ENCODE measurements around the gene PHLDB1. TPM values are rescaled to one million over a fixed set of nuclear protein-coding genes. Genes with fewer than 3 reads are reported as not detected.

PHLDB1 gene
- total and polyA plus RNA-seq, 3 experiments from 2014 or later: 0.82 to 2.4 (median 1.9) TPM

DNA sequence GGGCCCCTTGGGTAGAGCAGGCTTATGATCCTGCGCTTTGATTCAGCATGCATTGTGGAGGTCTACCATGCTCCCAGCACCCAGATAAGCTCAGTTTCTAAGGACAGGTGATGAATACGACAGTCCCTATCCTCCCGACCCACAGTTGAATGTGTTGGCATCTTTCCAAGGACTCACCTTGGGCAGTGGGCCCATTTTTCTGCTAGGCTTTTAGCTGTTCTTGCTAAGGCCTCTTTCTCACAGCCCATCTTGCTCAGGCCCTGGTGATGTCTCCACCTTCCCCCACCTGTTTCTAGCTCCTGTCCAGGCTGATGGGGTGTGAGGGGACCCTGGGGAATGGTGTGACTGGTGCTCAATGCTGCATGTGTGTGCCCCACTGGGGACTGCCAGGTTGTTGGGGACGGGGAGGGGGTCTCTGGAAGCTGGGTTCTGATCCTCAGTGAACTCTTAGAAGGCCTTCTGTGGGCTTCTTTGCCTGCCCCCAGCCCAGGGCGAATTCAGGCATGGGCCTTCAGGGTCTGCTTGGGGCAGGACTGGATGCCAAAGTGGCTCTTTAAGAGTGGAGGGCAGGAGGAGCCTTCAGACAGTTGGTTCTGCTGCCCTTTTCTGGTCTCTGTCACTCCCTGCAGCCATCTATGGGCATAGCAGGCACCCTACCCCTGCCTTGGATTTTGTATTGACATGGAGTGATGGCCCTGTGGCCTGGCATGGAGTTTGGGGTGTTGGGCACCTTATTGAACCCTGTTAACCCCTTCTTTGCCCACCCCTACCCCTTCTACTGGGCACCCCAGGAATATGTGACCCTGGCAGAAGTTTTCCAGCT, 33.1 kb downstream of the PHLDB1 start:
- H3K4me1 ChIP-seq (ENCODE audit: insufficient read depth, low read length): no peaks in the 10 kb centered on the region
- H3K27me3 Mint-ChIP-seq: peaks cover 0 to 1% of the 10 kb centered on the region in 2 donors
- H3K27ac ChIP-seq (ENCODE audit: low read depth, low read length): no peak overlapping the region
- DNase-seq: no peak
- H3K27me3 ChIP-seq (ENCODE audit: insufficient read depth, low read length, poor library complexity, severe bottlenecking): no peaks in the 10 kb centered on the region
- H3K4me3 ChIP-seq (ENCODE audit: low read length): no peak overlapping the region
- no peaks in the 10 kb centered on the region for H3K36me3 Mint-ChIP-seq
- H3K4me1 Mint-ChIP-seq: no peaks in the 10 kb centered on the region
- H3K27ac Mint-ChIP-seq: no peak overlapping the region
- H3K9me3 Mint-ChIP-seq: no peaks in the 10 kb centered on the region
- no peaks in the 10 kb centered on the region for H3K36me3 ChIP-seq (ENCODE audit: insufficient read depth, low read length)
- no peaks in the 10 kb centered on the region for H3K9me3 ChIP-seq (ENCODE audit: low read length)
- ChIA-PET POLR2A (no interaction called here), CTCF (interaction anchor here (1.2 kb wide), 1 partner anchor 49 kb away, joined by 3 read pairs; no protein-coding TSS in a partner anchor)
- H3K4me3 Mint-ChIP-seq: no peak overlapping the region

DNA sequence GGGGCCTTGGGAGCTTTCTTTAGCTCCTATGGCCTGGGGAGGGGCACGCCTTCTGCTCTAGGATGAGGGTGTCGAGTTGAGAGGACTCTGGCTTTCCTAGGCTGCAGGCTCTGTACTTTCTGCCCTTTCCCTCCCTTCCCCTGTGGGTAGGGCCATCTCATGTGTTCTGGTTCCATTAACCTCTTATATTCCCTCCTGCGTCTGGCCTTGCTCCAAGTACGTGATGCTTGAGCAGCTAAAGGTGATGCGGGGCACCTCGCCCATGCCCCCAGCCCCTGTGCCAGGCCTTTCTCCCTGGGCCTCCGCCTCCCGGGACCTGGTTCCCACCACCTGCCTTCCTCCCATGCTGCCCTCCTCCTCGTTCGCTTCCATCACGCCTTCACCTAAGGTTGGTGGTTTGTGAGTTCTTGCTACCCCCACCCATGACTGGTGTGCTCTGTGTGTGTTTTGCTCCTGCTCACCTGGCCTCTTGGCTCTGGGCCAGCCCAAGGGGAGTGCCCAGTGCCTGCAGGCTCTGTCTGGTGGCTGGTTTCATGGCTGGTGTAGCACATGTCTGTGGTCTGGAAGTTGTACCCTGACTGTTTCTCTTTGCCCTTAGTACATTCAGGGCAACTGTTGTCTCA, 34.1 kb downstream of the PHLDB1 start:
- peaks cover 0 to 1% of the 10 kb centered on the region in 2 donors for H3K27me3 Mint-ChIP-seq
- no peaks in the 10 kb centered on the region for H3K9me3 ChIP-seq (ENCODE audit: low read length)
- H3K36me3 Mint-ChIP-seq: no peaks in the 10 kb centered on the region
- no peaks in the 10 kb centered on the region for H3K4me1 ChIP-seq (ENCODE audit: insufficient read depth, low read length)
- H3K27me3 ChIP-seq (ENCODE audit: insufficient read depth, low read length, poor library complexity, severe bottlenecking): no peaks in the 10 kb centered on the region
- H3K4me3 Mint-ChIP-seq: no peak overlapping the region
- DNase-seq: no peak
- H3K27ac Mint-ChIP-seq: no peak overlapping the region
- POLR2A ChIA-PET: no interaction called here
- H3K27ac ChIP-seq (ENCODE audit: low read depth, low read length): no peak overlapping the region
- no peak overlapping the region for H3K4me3 ChIP-seq (ENCODE audit: low read length)
- CTCF ChIA-PET: interaction anchor here (1.4 kb wide), 1 partner anchor 19 kb away, joined by 3 read pairs; no protein-coding TSS in a partner anchor
- no peaks in the 10 kb centered on the region for H3K9me3 Mint-ChIP-seq
- H3K4me1 Mint-ChIP-seq: no peaks in the 10 kb centered on the region
- no peaks in the 10 kb centered on the region for H3K36me3 ChIP-seq (ENCODE audit: insufficient read depth, low read length)

DNA sequence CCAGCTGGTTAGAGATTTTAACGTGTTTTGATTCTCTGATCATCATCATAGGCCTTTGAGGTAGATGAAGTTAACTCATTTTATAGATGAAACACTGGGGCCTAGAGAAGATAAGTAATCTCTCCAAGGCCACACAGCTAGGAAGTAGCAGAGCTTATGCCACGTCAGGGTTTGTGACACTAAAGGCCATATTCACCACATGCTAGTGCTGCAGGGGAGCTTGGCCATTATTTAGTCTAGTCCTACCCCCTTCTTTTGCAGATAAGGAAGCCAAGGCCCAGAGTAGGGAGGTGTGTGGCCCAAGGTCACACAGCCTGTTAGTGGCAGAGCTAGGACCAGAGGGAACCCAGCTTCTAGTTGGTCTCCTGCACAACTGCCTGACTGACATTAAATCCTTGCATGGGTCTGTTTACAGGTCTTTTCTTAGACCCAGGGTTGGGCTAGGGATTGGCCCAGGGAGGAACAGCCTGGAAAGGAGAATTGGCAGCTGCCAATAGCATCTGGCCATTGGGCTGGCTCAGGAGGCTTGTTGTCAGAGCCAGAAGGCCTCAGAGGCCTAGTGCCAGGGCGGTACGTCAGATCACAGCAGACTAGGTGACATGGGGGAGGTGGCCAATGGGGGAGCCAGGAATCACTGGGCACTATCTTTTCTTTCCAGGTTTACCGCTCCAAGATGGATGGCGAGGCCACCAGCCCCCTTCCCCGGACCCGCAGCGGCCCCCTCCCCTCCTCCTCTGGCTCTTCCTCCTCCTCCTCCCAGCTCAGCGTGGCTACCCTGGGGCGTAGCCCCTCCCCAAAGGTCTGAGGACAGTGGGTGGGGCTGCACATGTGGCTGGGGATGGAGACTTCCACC, 36.0 kb downstream of the PHLDB1 start:
- Mint-ChIP-seq H3K4me3 (no peak overlapping the region), H3K4me1 (no peaks in the 10 kb centered on the region), H3K27ac (peak overlapping the region in 1 of 8 donors; percentile 51), H3K9me3 (no peaks in the 10 kb centered on the region), H3K27me3 (peaks cover 0 to under 1% of the 10 kb centered on the region in 2 donors), H3K36me3 (no peaks in the 10 kb centered on the region)
- DNase-seq: no peak
- POLR2A ChIA-PET: no interaction called here
- H3K4me3 ChIP-seq (ENCODE audit: low read length): no peak overlapping the region
- H3K27ac ChIP-seq (ENCODE audit: low read depth, low read length): peak overlapping the region; percentile 9
- CTCF ChIA-PET: interaction anchor here (1.4 to 1.5 kb wide), 2 partner anchors 17 to 21 kb away, joined by 3 read pairs; no protein-coding TSS in a partner anchor
- no peaks in the 10 kb centered on the region for H3K4me1 ChIP-seq (ENCODE audit: insufficient read depth, low read length)
- no peaks in the 10 kb centered on the region for H3K27me3 ChIP-seq (ENCODE audit: insufficient read depth, low read length, poor library complexity, severe bottlenecking)
- H3K36me3 ChIP-seq (ENCODE audit: insufficient read depth, low read length): no peaks in the 10 kb centered on the region
- H3K9me3 ChIP-seq (ENCODE audit: low read length): no peaks in the 10 kb centered on the region

DNA sequence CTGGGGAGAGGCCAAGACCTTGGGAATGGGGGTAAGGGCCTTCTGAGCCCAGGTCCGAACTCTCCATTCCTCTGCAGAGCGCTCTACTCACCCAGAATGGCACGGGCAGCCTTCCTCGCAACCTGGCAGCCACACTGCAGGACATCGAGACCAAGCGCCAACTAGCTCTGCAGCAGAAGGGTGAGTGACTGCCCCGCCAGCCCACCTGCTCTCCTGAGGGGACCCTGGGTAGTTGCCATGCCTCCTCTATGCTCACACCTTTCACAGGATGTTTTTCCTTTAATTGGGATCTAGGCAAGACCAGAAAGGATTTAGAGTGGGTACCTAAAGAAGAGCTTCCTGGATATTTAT, 36.6 kb downstream of the PHLDB1 start:
- Histone ChIP-seq H3K27ac (ENCODE audit: low read depth, low read length) (no peak overlapping the region), H3K27me3 (ENCODE audit: insufficient read depth, low read length, poor library complexity, severe bottlenecking) (no peaks in the 10 kb centered on the region), H3K4me3 (ENCODE audit: low read length) (no peak overlapping the region), H3K36me3 (ENCODE audit: insufficient read depth, low read length) (no peaks in the 10 kb centered on the region), H3K4me1 (ENCODE audit: insufficient read depth, low read length) (no peaks in the 10 kb centered on the region), H3K9me3 (ENCODE audit: low read length) (no peaks in the 10 kb centered on the region)
- no peak overlapping the region for H3K27ac Mint-ChIP-seq
- ChIA-PET POLR2A (no interaction called here), CTCF (no interaction called here)
- H3K27me3 Mint-ChIP-seq: peaks cover 0 to 4% of the 10 kb centered on the region in 2 donors
- no peaks in the 10 kb centered on the region for H3K36me3 Mint-ChIP-seq
- no peak overlapping the region for H3K4me3 Mint-ChIP-seq
- no peaks in the 10 kb centered on the region for H3K9me3 Mint-ChIP-seq
- no peaks in the 10 kb centered on the region for H3K4me1 Mint-ChIP-seq
- DNase-seq: no peak

DNA sequence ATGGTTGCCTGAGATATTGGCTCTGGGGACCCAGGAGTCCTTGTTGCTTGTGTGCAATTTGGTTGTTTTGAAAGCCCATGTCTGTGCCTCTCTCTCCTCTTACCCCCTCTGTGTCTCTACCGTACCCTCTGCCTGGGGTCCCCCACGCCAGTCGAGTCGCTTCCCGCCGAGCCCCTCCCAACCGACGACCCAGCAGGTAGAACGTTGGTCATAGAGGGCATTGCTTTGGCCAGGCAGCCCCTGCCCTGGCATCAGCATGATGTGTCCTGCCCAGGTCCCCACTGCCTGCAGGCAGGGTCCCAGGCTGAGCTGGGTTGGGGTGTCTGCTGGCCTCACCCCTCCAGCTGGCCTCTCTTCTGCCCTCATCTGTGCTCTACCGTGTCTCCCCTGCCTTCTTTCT, 37.1 kb downstream of the PHLDB1 start:
- Histone ChIP-seq H3K9me3 (ENCODE audit: low read length) (no peaks in the 10 kb centered on the region), H3K36me3 (ENCODE audit: insufficient read depth, low read length) (no peaks in the 10 kb centered on the region), H3K4me1 (ENCODE audit: insufficient read depth, low read length) (no peaks in the 10 kb centered on the region), H3K4me3 (ENCODE audit: low read length) (no peak overlapping the region), H3K27me3 (ENCODE audit: insufficient read depth, low read length, poor library complexity, severe bottlenecking) (no peaks in the 10 kb centered on the region), H3K27ac (ENCODE audit: low read depth, low read length) (no peak overlapping the region)
- no peak overlapping the region for H3K27ac Mint-ChIP-seq
- ChIA-PET POLR2A (no interaction called here), CTCF (no interaction called here)
- H3K36me3 Mint-ChIP-seq: no peaks in the 10 kb centered on the region
- DNase-seq: no peak
- H3K4me3 Mint-ChIP-seq: no peak overlapping the region
- H3K4me1 Mint-ChIP-seq: no peaks in the 10 kb centered on the region
- H3K9me3 Mint-ChIP-seq: no peaks in the 10 kb centered on the region
- peaks cover 0 to 4% of the 10 kb centered on the region in 2 donors for H3K27me3 Mint-ChIP-seq

DNA sequence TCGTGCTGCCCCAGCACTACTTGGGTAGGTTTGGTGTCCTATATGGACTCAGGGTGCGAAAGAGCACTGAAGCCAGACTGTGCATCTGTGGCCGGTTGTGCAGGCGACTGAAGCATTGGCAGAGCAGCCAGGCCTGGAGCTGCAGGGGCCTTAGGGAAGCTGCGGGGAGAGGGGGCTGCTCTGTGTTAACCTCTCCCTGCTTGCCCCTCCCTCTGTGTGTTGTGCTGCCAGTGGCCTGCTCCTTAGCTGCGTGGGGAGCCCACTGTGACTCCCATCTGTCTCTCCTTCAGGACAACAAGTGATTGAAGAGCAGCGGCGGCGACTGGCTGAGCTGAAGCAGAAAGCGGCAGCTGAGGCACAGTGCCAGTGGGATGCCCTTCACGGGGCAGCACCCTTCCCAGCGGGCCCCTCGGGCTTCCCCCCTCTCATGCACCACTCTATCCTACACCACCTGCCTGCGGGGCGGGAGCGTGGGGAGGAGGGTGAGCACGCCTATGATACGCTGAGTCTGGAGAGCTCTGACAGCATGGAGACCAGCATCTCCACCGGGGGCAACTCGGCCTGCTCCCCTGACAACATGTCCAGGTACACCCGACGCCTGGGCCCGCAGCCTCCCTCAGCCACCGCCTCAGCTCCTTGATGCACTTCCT, 37.8 kb downstream of the PHLDB1 start:
- no peaks in the 10 kb centered on the region for H3K4me1 Mint-ChIP-seq
- H3K4me3 Mint-ChIP-seq: no peak overlapping the region
- Histone ChIP-seq H3K36me3 (ENCODE audit: insufficient read depth, low read length) (no peaks in the 10 kb centered on the region), H3K27ac (ENCODE audit: low read depth, low read length) (no peak overlapping the region), H3K27me3 (ENCODE audit: insufficient read depth, low read length, poor library complexity, severe bottlenecking) (no peaks in the 10 kb centered on the region), H3K9me3 (ENCODE audit: low read length) (no peaks in the 10 kb centered on the region), H3K4me3 (ENCODE audit: low read length) (no peak overlapping the region), H3K4me1 (ENCODE audit: insufficient read depth, low read length) (no peaks in the 10 kb centered on the region)
- no peak overlapping the region for H3K27ac Mint-ChIP-seq
- ChIA-PET POLR2A (no interaction called here), CTCF (no interaction called here)
- H3K36me3 Mint-ChIP-seq: no peaks in the 10 kb centered on the region
- H3K27me3 Mint-ChIP-seq: peaks cover 0 to 4% of the 10 kb centered on the region in 2 donors
- no peaks in the 10 kb centered on the region for H3K9me3 Mint-ChIP-seq
- DNase-seq: no peak

DNA sequence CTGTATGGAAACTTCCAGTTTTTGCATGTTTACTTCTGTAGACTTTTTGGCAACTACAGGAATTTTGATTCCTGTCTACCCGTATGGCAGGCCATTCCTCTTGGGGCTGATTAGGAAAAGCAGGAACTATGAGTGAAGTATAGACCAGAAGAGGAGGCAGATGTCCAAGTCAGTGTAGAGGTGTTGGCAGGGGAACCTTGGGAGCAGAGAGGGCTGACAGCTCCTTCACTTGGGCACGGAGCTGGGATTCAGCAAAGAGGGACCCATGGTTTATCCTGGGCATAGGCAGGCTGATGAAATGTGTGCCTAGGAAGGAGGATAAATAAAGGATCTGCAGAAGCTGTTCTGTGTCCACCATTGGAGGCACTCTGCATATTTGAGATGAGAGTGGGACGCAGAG, 39.0 kb downstream of the PHLDB1 start:
- no peaks in the 10 kb centered on the region for H3K36me3 ChIP-seq (ENCODE audit: insufficient read depth, low read length)
- H3K4me1 Mint-ChIP-seq: no peaks in the 10 kb centered on the region
- peak overlapping the region in 1 of 8 donors; percentile 73 for H3K27ac Mint-ChIP-seq
- H3K4me1 ChIP-seq (ENCODE audit: insufficient read depth, low read length): no peaks in the 10 kb centered on the region
- no peak overlapping the region for H3K4me3 ChIP-seq (ENCODE audit: low read length)
- no peaks in the 10 kb centered on the region for H3K9me3 Mint-ChIP-seq
- peaks cover 0 to 4% of the 10 kb centered on the region in 2 donors for H3K27me3 Mint-ChIP-seq
- H3K27ac ChIP-seq (ENCODE audit: low read depth, low read length): no peak overlapping the region
- no peak for DNase-seq
- CTCF ChIA-PET: no interaction called here
- no peaks in the 10 kb centered on the region for H3K9me3 ChIP-seq (ENCODE audit: low read length)
- no peak overlapping the region for H3K4me3 Mint-ChIP-seq
- H3K36me3 Mint-ChIP-seq: no peaks in the 10 kb centered on the region
- no peaks in the 10 kb centered on the region for H3K27me3 ChIP-seq (ENCODE audit: insufficient read depth, low read length, poor library complexity, severe bottlenecking)
- POLR2A ChIA-PET: no interaction called here
